HuH-7.5 (cell line): ENCODE measurements around the gene ASIC4.
A peak's percentile ranks its signal among the peaks of the same experiment; 100 is the strongest.

ENCODE experiments used
- DNase-seq: peaks from one replicate; pipeline ENCODE4 v3.0.0; 2011; ENCODE audit warnings: low spot score

Gene ASIC4

GRCh38 chr2:219514196-219514761 lies at the start of gene ASIC4:
ASIC4 (plus strand) TSS chr2:219514482; CDS start chr2:219514725, 243 bp downstream.
- no peak for DNase-seq

- DNase-seq, result no peak
These were observed 48.4 kb upstream of the ASIC4 start for GRCh38 chr2:219465659-219466561.

GRCh38 chr2:219466816-219467735 lies 47.2 kb upstream of the ASIC4 start:
- DNase-seq, result no peak

- no peak for DNase-seq
These were observed 46.6 kb upstream of the ASIC4 start for GRCh38 chr2:219467736-219468075.

GRCh38 chr2:219468410-219469185 lies 45.7 kb upstream of the ASIC4 start:
- DNase-seq, result no peak

- no peak for DNase-seq
These were observed 45.0 kb upstream of the ASIC4 start for GRCh38 chr2:219469186-219469724.

- no peak for DNase-seq
These were observed 43.9 kb upstream of the ASIC4 start for GRCh38 chr2:219470429-219470828.

- DNase-seq, result no peak
These were observed 42.6 kb upstream of the ASIC4 start for GRCh38 chr2:219471476-219472371.

- DNase-seq, result no peak
These were observed 41.6 kb upstream of the ASIC4 start for GRCh38 chr2:219472629-219473187.

GRCh38 chr2:219473511-219473910 lies 40.8 kb upstream of the ASIC4 start:
- DNase-seq, result no peak

- DNase-seq, result no peak
These were observed 39.8 kb upstream of the ASIC4 start for GRCh38 chr2:219474285-219475060.

- DNase-seq, result no peak
These were observed 39.0 kb upstream of the ASIC4 start for GRCh38 chr2:219475278-219475677.

GRCh38 chr2:219475697-219476651 lies 38.3 kb upstream of the ASIC4 start:
- peak; percentile 91 for DNase-seq

GRCh38 chr2:219476652-219477151 lies 37.6 kb upstream of the ASIC4 start:
- DNase-seq, result no peak

GRCh38 chr2:219477179-219477578 lies 37.1 kb upstream of the ASIC4 start:
- DNase-seq, result no peak

GRCh38 chr2:219477815-219478214 lies 36.5 kb upstream of the ASIC4 start:
- DNase-seq, result no peak

- no peak for DNase-seq
These were observed 35.4 kb upstream of the ASIC4 start for GRCh38 chr2:219478916-219479315.

- DNase-seq, result no peak
These were observed 34.3 kb upstream of the ASIC4 start for GRCh38 chr2:219480004-219480403.
